GM23248 (cell line): ENCODE results near the gene TFEC.

ENCODE experiments used
- EZH2 ChIP-seq: fragments of 200-600 bp; sonication (generic); IDR thresholded peaks from 2 replicates; pipeline ENCODE4 v1.6.1; 2018; ENCODE audit warnings: antibody characterized with exemption, mild to moderate bottlenecking; ENCODE audit not compliant: insufficient read depth, poor library complexity, severe bottlenecking
- EZH2phosphoT487 ChIP-seq: fragments of 200-600 bp; sonication (generic); IDR thresholded peaks from 2 replicates; pipeline ENCODE4 v1.6.1; 2018; ENCODE audit warnings: antibody characterized with exemption, moderate library complexity, mild to moderate bottlenecking, low read depth; ENCODE audit not compliant: insufficient read depth

- TF ChIP-seq EZH2 (no peak), EZH2phosphoT487 (no peak)
These were observed 110.2 kb downstream of the TFEC start for GRCh38 chr7:115920367-115920766.
